Coronary artery (tissue), 2 donors: ENCODE results near the gene C6orf62.

Source experiments
- DNase-seq: peaks from one replicate; pipeline ENCODE4 v3.0.0-alpha.2; 2017; ENCODE audit warnings: low spot score
- H3K27ac ChIP-seq, 2 donors: fragments of 200-600 bp; sonication (generic); one replicate each; pipeline ENCODE4 v1.5.1; 2016 to 2019
- H3K4me3 ChIP-seq: fragments of 200-600 bp; sonication (generic); 2 replicates; pipeline ENCODE4 v1.5.1; 2016; ENCODE audit warnings: mild to moderate bottlenecking, moderate library complexity
- TF ChIP-seq, protein P1 (sequence below): fragments of 200-600 bp; sonication (generic); IDR thresholded peaks from one replicate; pipeline ENCODE4 v1.5.1; 2019; ENCODE audit warnings: antibody characterized with exemption

C6orf62 gene

GRCh38 chr6:24694198-24694597 lies 24.8 kb downstream of the C6orf62 start:
- H3K27ac ChIP-seq = no peak overlapping the region
- H3K4me3 ChIP-seq = no peak overlapping the region
- TF ChIP-seq, protein P1, sequence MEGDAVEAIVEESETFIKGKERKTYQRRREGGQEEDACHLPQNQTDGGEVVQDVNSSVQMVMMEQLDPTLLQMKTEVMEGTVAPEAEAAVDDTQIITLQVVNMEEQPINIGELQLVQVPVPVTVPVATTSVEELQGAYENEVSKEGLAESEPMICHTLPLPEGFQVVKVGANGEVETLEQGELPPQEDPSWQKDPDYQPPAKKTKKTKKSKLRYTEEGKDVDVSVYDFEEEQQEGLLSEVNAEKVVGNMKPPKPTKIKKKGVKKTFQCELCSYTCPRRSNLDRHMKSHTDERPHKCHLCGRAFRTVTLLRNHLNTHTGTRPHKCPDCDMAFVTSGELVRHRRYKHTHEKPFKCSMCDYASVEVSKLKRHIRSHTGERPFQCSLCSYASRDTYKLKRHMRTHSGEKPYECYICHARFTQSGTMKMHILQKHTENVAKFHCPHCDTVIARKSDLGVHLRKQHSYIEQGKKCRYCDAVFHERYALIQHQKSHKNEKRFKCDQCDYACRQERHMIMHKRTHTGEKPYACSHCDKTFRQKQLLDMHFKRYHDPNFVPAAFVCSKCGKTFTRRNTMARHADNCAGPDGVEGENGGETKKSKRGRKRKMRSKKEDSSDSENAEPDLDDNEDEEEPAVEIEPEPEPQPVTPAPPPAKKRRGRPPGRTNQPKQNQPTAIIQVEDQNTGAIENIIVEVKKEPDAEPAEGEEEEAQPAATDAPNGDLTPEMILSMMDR = no peak
- no peak for DNase-seq

GRCh38 chr6:24692848-24693592 lies 25.9 kb downstream of the C6orf62 start:
- no peak for DNase-seq
- Histone ChIP-seq H3K4me3 (no peak overlapping the region), H3K27ac (no peak overlapping the region)
- TF ChIP-seq, protein P1 = no peak

GRCh38 chr6:24692415-24692814 lies 26.5 kb downstream of the C6orf62 start:
- TF ChIP-seq, protein P1 = no peak
- DNase-seq = no peak
- Histone ChIP-seq H3K27ac (no peak overlapping the region), H3K4me3 (no peak overlapping the region)

GRCh38 chr6:24692003-24692402 lies 27.0 kb downstream of the C6orf62 start:
- Histone ChIP-seq H3K4me3 (no peak overlapping the region), H3K27ac (no peak overlapping the region)
- DNase-seq = no peak
- TF ChIP-seq, protein P1 = no peak

- DNase-seq = no peak
- TF ChIP-seq, protein P1 = no peak
- H3K4me3 ChIP-seq = no peak overlapping the region
- H3K27ac ChIP-seq = no peak overlapping the region
Observed at GRCh38 chr6:24691550-24691949, 27.4 kb downstream of the C6orf62 start.

- TF ChIP-seq, protein P1 = no peak
- no peak for DNase-seq
- H3K4me3 ChIP-seq = no peak overlapping the region
Observed at GRCh38 chr6:24690593-24690992, 28.4 kb downstream of the C6orf62 start.

DNA sequence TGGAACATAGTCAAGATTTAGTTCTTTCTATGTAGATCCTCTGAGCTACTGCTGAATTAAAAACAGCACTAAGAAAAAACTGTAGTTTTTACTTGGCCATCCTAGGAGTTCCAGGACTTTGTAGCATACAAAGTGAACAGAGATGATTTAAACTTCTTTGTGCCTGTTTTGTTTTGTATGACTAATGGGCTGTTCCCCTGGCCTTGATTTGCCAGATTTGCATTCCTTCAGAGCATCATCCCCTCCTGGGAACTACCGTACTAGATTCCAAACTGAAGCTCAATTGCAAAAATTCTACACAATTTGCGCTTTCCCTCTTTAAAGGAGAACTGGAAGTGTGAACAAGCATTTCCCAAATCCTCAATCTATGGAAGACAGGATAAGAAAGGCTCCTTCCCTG lies 29.0 kb downstream of the C6orf62 start:
- no peak for DNase-seq
- Histone ChIP-seq H3K4me3 (no peak overlapping the region), H3K27ac (no peak overlapping the region)
- TF ChIP-seq, protein P1 = no peak

More at GRCh38 chr6:24690593-24690992, 28.4 kb downstream of the C6orf62 start:
- H3K27ac ChIP-seq = no peak overlapping the region
